ENCODE data around the gene RPL26.

RPL26 gene

GRCh38 chr17:8393470-8394231 is 10.7 kb upstream of the RPL26 start:
- no peak overlapping the region for H3K4me2 ChIP-seq (ENCODE audit: low read length)
- no peak overlapping the region for H3K4me3 ChIP-seq (ENCODE audit: low read length)
- H3K4me1 ChIP-seq (ENCODE audit: control insufficient read depth, insufficient read depth, low read length): peaks cover 23% of the 10 kb centered on the region
- H3K36me3 ChIP-seq (ENCODE audit: insufficient read depth, low read length): no peaks in the 10 kb centered on the region
- no peaks in the 10 kb centered on the region for H3K9me3 ChIP-seq (replicated peaks; ENCODE audit: low read length)
- H3K27me3 ChIP-seq (ENCODE audit: control insufficient read depth, insufficient read depth, low read length): peaks cover 39% of the 10 kb centered on the region
- no peak overlapping the region for H3K9ac ChIP-seq (ENCODE audit: low read depth, low read length)

GRCh38 chr17:8392674-8393469 is 9.9 kb upstream of the RPL26 start:
- H3K4me1 ChIP-seq (ENCODE audit: control insufficient read depth, insufficient read depth, low read length): peaks cover 23% of the 10 kb centered on the region
- H3K4me3 ChIP-seq (ENCODE audit: low read length): no peak overlapping the region
- no peaks in the 10 kb centered on the region for H3K9me3 ChIP-seq (replicated peaks; ENCODE audit: low read length)
- H3K36me3 ChIP-seq (ENCODE audit: insufficient read depth, low read length): no peaks in the 10 kb centered on the region
- peaks cover 32% of the 10 kb centered on the region for H3K27me3 ChIP-seq (ENCODE audit: control insufficient read depth, insufficient read depth, low read length)
- H3K4me2 ChIP-seq (ENCODE audit: low read length): no peak overlapping the region
- no peak overlapping the region for H3K9ac ChIP-seq (ENCODE audit: low read depth, low read length)

GRCh38 chr17:8392274-8392673 is 9.3 kb upstream of the RPL26 start:
- peaks cover 26% of the 10 kb centered on the region for H3K27me3 ChIP-seq (ENCODE audit: control insufficient read depth, insufficient read depth, low read length)
- no peak overlapping the region for H3K9ac ChIP-seq (ENCODE audit: low read depth, low read length)
- H3K4me2 ChIP-seq (ENCODE audit: low read length): no peak overlapping the region
- H3K36me3 ChIP-seq (ENCODE audit: insufficient read depth, low read length): no peaks in the 10 kb centered on the region
- H3K4me1 ChIP-seq (ENCODE audit: control insufficient read depth, insufficient read depth, low read length): peaks cover 23% of the 10 kb centered on the region
- no peak overlapping the region for H3K4me3 ChIP-seq (ENCODE audit: low read length)
- H3K9me3 ChIP-seq (replicated peaks; ENCODE audit: low read length): no peaks in the 10 kb centered on the region

- Histone ChIP-seq H3K9me3 (replicated peaks; ENCODE audit: low read length) (no peaks in the 10 kb centered on the region), H3K36me3 (ENCODE audit: insufficient read depth, low read length) (no peaks in the 10 kb centered on the region), H3K4me3 (ENCODE audit: low read length) (no peak overlapping the region), H3K27me3 (ENCODE audit: control insufficient read depth, insufficient read depth, low read length) (peaks cover 20% of the 10 kb centered on the region), H3K4me1 (ENCODE audit: control insufficient read depth, insufficient read depth, low read length) (peaks cover 23% of the 10 kb centered on the region), H3K9ac (ENCODE audit: low read depth, low read length) (no peak overlapping the region), H3K4me2 (ENCODE audit: low read length) (peak overlapping the region; percentile 22)
These were observed 8.7 kb upstream of the RPL26 start for GRCh38 chr17:8391711-8392110.

GRCh38 chr17:8387914-8388651 is 5.1 kb upstream of the RPL26 start:
- H3K36me3 ChIP-seq (ENCODE audit: insufficient read depth, low read length): no peaks in the 10 kb centered on the region
- H3K4me1 ChIP-seq (ENCODE audit: control insufficient read depth, insufficient read depth, low read length): peaks cover 27% of the 10 kb centered on the region
- H3K4me3 ChIP-seq (ENCODE audit: low read length): no peak overlapping the region
- H3K9me3 ChIP-seq (replicated peaks; ENCODE audit: low read length): no peaks in the 10 kb centered on the region
- H3K27me3 ChIP-seq (ENCODE audit: control insufficient read depth, insufficient read depth, low read length): no peaks in the 10 kb centered on the region
- no peak overlapping the region for H3K9ac ChIP-seq (ENCODE audit: low read depth, low read length)
- H3K4me2 ChIP-seq (ENCODE audit: low read length): no peak overlapping the region

GRCh38 chr17:8386841-8387240 is 3.8 kb upstream of the RPL26 start:
- H3K9ac ChIP-seq (ENCODE audit: low read depth, low read length): no peak overlapping the region
- H3K27me3 ChIP-seq (ENCODE audit: control insufficient read depth, insufficient read depth, low read length): no peaks in the 10 kb centered on the region
- no peaks in the 10 kb centered on the region for H3K9me3 ChIP-seq (replicated peaks; ENCODE audit: low read length)
- H3K4me1 ChIP-seq (ENCODE audit: control insufficient read depth, insufficient read depth, low read length): peaks cover 23% of the 10 kb centered on the region
- peaks cover 7% of the 10 kb centered on the region for H3K36me3 ChIP-seq (ENCODE audit: insufficient read depth, low read length)
- H3K4me2 ChIP-seq (ENCODE audit: low read length): no peak overlapping the region
- H3K4me3 ChIP-seq (ENCODE audit: low read length): no peak overlapping the region

GRCh38 chr17:8384801-8385378 is 1.9 kb upstream of the RPL26 start:
- no peaks in the 10 kb centered on the region for H3K9me3 ChIP-seq (replicated peaks; ENCODE audit: low read length)
- H3K4me3 ChIP-seq (ENCODE audit: low read length): peak overlapping the region; percentile 24
- peak overlapping the region; percentile 90 for H3K9ac ChIP-seq (ENCODE audit: low read depth, low read length)
- no peaks in the 10 kb centered on the region for H3K27me3 ChIP-seq (ENCODE audit: control insufficient read depth, insufficient read depth, low read length)
- H3K4me1 ChIP-seq (ENCODE audit: control insufficient read depth, insufficient read depth, low read length): peaks cover 33% of the 10 kb centered on the region
- peaks cover 26% of the 10 kb centered on the region for H3K36me3 ChIP-seq (ENCODE audit: insufficient read depth, low read length)
- H3K4me2 ChIP-seq (ENCODE audit: low read length): peak overlapping the region; percentile 89

- H3K36me3 ChIP-seq (ENCODE audit: insufficient read depth, low read length): peaks cover 46% of the 10 kb centered on the region
- H3K9me3 ChIP-seq (replicated peaks; ENCODE audit: low read length): no peaks in the 10 kb centered on the region
- peak overlapping the region; percentile 97 for H3K9ac ChIP-seq (ENCODE audit: low read depth, low read length)
- H3K4me2 ChIP-seq (ENCODE audit: low read length): peak overlapping the region; percentile 89
- H3K4me1 ChIP-seq (ENCODE audit: control insufficient read depth, insufficient read depth, low read length): peaks cover 33% of the 10 kb centered on the region
- H3K27me3 ChIP-seq (ENCODE audit: control insufficient read depth, insufficient read depth, low read length): no peaks in the 10 kb centered on the region
- peak overlapping the region; percentile 88 for H3K4me3 ChIP-seq (ENCODE audit: low read length)
These were observed 182 bp downstream of the RPL26 start for GRCh38 chr17:8382880-8383142.

- H3K27me3 ChIP-seq (ENCODE audit: control insufficient read depth, insufficient read depth, low read length): no peaks in the 10 kb centered on the region
- H3K4me1 ChIP-seq (ENCODE audit: control insufficient read depth, insufficient read depth, low read length): peaks cover 33% of the 10 kb centered on the region
- H3K36me3 ChIP-seq (ENCODE audit: insufficient read depth, low read length): peaks cover 52% of the 10 kb centered on the region
- H3K9ac ChIP-seq (ENCODE audit: low read depth, low read length): peak overlapping the region; percentile 97
- H3K9me3 ChIP-seq (replicated peaks; ENCODE audit: low read length): no peaks in the 10 kb centered on the region
- H3K4me2 ChIP-seq (ENCODE audit: low read length): peak overlapping the region; percentile 89
- peak overlapping the region; percentile 88 for H3K4me3 ChIP-seq (ENCODE audit: low read length)
These were observed 727 bp downstream of the RPL26 start for GRCh38 chr17:8382052-8382879.

- H3K4me2 ChIP-seq (ENCODE audit: low read length): peak overlapping the region; percentile 89
- peaks cover 40% of the 10 kb centered on the region for H3K4me1 ChIP-seq (ENCODE audit: control insufficient read depth, insufficient read depth, low read length)
- H3K4me3 ChIP-seq (ENCODE audit: low read length): peak overlapping the region; percentile 36
- peak overlapping the region; percentile 97 for H3K9ac ChIP-seq (ENCODE audit: low read depth, low read length)
- no peaks in the 10 kb centered on the region for H3K27me3 ChIP-seq (ENCODE audit: control insufficient read depth, insufficient read depth, low read length)
- no peaks in the 10 kb centered on the region for H3K9me3 ChIP-seq (replicated peaks; ENCODE audit: low read length)
- H3K36me3 ChIP-seq (ENCODE audit: insufficient read depth, low read length): peaks cover 57% of the 10 kb centered on the region
These were observed 2.9 kb downstream of the RPL26 start for GRCh38 chr17:8380049-8380448.

Data from skeletal muscle satellite cell (primary cell).